Measurements from ENCODE around the gene SNAP23.
A peak's percentile ranks its signal among the peaks of the same experiment; 100 is the strongest.

Gene SNAP23

GRCh38 chr15:42558739-42559138 is 63.3 kb downstream of the SNAP23 start:
- DNase-seq (ENCODE audit: low read depth in 2 of 2): no peak

- DNase-seq (ENCODE audit: low read depth in 2 of 2): peak; percentile 96
Observed at GRCh38 chr15:42575188-42576039, 80.0 kb downstream of the SNAP23 start, which contains the start of gene STARD9. Gene STARD9, plus strand, starts transcription at chr15:42575606. Its CDS starts 110 bp downstream, at chr15:42575716.

- no peak for DNase-seq (ENCODE audit: low read depth in 2 of 2)
Observed at GRCh38 chr15:42576040-42576594, 80.7 kb downstream of the SNAP23 start.

- no peak for DNase-seq (ENCODE audit: low read depth in 2 of 2)
Observed at GRCh38 chr15:42576776-42577175, 81.3 kb downstream of the SNAP23 start.

GRCh38 chr15:42577514-42578031 is 82.1 kb downstream of the SNAP23 start:
- DNase-seq (ENCODE audit: low read depth in 2 of 2): peak; percentile 60 to 66

GRCh38 chr15:42578984-42579537 is 83.6 kb downstream of the SNAP23 start:
- no peak for DNase-seq (ENCODE audit: low read depth in 2 of 2)

GRCh38 chr15:42581272-42581730 is 85.9 kb downstream of the SNAP23 start:
- no peak for DNase-seq (ENCODE audit: low read depth in 2 of 2)
